Gastroesophageal sphincter (tissue), 4 donors: ENCODE measurements around the gene CLIP4. TPM values are rescaled to one million over a fixed set of nuclear protein-coding genes. Genes with fewer than 3 reads are reported as not detected.
"Not testable (repeated sequence)": the region's sequence is repeated elsewhere in the genome, so short reads cannot be mapped to it uniquely, and the experiment has no call there.

ENCODE experiments used
- ATAC-seq: fragments of 150-250 bp; one replicate; pipeline ENCODE4 v1.9.1; 2016; ENCODE audit warnings: mild to moderate bottlenecking, moderate library complexity
- H3K27ac ChIP-seq, 4 donors: fragments of 200-600 bp; sonication (generic) in 3 of 4; 1 replicate in 3 of 4; 2 replicates in 1 of 4; pipeline ENCODE4 v1.5.1; 2016 to 2019
- H3K27me3 ChIP-seq: fragments of 200-600 bp; sonication (generic); one replicate; pipeline ENCODE4 v1.5.1; 2019
- H3K36me3 ChIP-seq, 2 donors: fragments of 200-600 bp; sonication (generic); one replicate each; pipeline ENCODE4 v1.5.1; 2019; ENCODE audit warnings: control low read depth in 1 of 2
- H3K4me1 ChIP-seq, 3 donors: fragments of 200-600 bp; sonication (generic); 1 replicate in 2 of 3; 2 replicates in 1 of 3; pipeline ENCODE4 v1.5.1; 2016 to 2019; ENCODE audit warnings: control low read depth in 2 of 3
- H3K4me3 ChIP-seq, 2 donors: fragments of 200-600 bp; sonication (generic); one replicate each; pipeline ENCODE4 v1.5.1; 2019; ENCODE audit warnings: mild to moderate bottlenecking in 1 of 2, moderate library complexity in 1 of 2
- H3K9me3 ChIP-seq, 3 donors: fragments of 200-600 bp; sonication (generic); one replicate each; pipeline ENCODE4 v1.5.1; 2017 to 2019; ENCODE audit warnings: control low read depth in 2 of 3
- EP300 ChIP-seq: sonication (generic); formaldehyde crosslinking; IDR thresholded peaks from one replicate; pipeline ENCODE4 v1.6.1; 2017; ENCODE audit warnings: antibody characterized with exemption, mild to moderate bottlenecking
- POLR2A ChIP-seq, 2 donors: fragments of 450-650 bp; IDR thresholded peaks; one replicate each; pipeline ENCODE4 v1.6.1; 2017; ENCODE audit warnings: antibody characterized with exemption in 2 of 2, mild to moderate bottlenecking in 2 of 2, moderate library complexity in 1 of 2
- POLR2AphosphoS5 ChIP-seq: sonication (generic); formaldehyde crosslinking; IDR thresholded peaks from one replicate; pipeline ENCODE4 v1.6.1; 2017; ENCODE audit warnings: antibody characterized with exemption
- whole genome bisulfite sequencing, 2 donors: methylation state at CpG; one replicate each; pipeline ENCODE4 v1.1.5; 2018; ENCODE audit warnings: low coverage in 1 of 2; 5-methylcytosine and 5-hydroxymethylcytosine counted together
- total RNA-seq, 4 donors: library from RNA; depleted of rRNA; stranded (reverse); fragments of >200 nt; gene quantifications; one replicate each; pipeline ENCODE4 v1.1.0, GENCODE V29; 2016
- TF ChIP-seq, protein P1 (sequence below), 4 experiments: fragments of 200-600 bp in 2 of 4; fragments of 450-650 bp in 2 of 4; sonication (generic) in 1 of 4; IDR thresholded peaks; one replicate each; pipeline ENCODE4 v1.5.1; 2017 to 2019; ENCODE audit warnings: antibody characterized with exemption in 4 of 4, mild to moderate bottlenecking in 2 of 4, moderate library complexity in 2 of 4

CLIP4 gene
- total RNA-seq, 4 donors from 2014 or later, result 64.7 to 96.0 (median 77.3) TPM

- no peak overlapping the region for H3K4me3 ChIP-seq
- ATAC-seq, result no peak
- TF ChIP-seq EP300 (no peak), POLR2AphosphoS5 (no peak), POLR2A (IDR thresholded peaks at IDR 0.05) (no peak)
- TF ChIP-seq, protein P1, sequence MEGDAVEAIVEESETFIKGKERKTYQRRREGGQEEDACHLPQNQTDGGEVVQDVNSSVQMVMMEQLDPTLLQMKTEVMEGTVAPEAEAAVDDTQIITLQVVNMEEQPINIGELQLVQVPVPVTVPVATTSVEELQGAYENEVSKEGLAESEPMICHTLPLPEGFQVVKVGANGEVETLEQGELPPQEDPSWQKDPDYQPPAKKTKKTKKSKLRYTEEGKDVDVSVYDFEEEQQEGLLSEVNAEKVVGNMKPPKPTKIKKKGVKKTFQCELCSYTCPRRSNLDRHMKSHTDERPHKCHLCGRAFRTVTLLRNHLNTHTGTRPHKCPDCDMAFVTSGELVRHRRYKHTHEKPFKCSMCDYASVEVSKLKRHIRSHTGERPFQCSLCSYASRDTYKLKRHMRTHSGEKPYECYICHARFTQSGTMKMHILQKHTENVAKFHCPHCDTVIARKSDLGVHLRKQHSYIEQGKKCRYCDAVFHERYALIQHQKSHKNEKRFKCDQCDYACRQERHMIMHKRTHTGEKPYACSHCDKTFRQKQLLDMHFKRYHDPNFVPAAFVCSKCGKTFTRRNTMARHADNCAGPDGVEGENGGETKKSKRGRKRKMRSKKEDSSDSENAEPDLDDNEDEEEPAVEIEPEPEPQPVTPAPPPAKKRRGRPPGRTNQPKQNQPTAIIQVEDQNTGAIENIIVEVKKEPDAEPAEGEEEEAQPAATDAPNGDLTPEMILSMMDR (IDR thresholded peaks at IDR 0.05), result no peak
- H3K27me3 ChIP-seq, result no peaks in the 10 kb centered on the region
- no peaks in the 10 kb centered on the region for H3K9me3 ChIP-seq
- WGBS, 2 donors, result 67 to 75% methylated on average over 1 of the region's 1 CpG
- H3K4me1 ChIP-seq, result no peaks in the 10 kb centered on the region
- H3K36me3 ChIP-seq, result no peaks in the 10 kb centered on the region
- no peak overlapping the region for H3K27ac ChIP-seq
These were observed 14.7 kb upstream of the CLIP4 start for GRCh38 chr2:29100564-29100963.

DNA sequence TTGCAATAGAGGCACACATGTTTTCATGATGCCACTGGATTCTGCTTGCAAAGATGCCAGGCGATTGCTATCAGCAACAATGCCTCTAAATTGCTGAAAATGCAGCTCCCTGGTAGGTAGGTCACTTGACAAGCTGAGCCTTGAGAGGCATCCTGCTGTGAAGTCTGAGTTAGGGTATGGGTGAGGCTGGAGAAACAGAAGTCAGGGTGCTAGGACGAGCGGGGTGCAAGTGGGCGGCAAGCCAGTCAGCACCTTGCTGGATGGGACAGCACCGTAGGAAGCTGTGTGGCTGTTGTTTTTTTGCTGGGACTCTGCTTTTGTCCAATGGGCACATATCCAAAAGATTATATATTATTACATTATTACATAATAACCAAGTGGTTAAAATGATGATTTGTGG, 10.5 kb upstream of the CLIP4 start:
- Histone ChIP-seq H3K27me3 (no peaks in the 10 kb centered on the region), H3K27ac (no peak overlapping the region), H3K4me1 (no peaks in the 10 kb centered on the region), H3K36me3 (no peaks in the 10 kb centered on the region), H3K4me3 (no peak overlapping the region), H3K9me3 (no peaks in the 10 kb centered on the region)
- 84% methylated on average over 3 to 4 of the region's 5 CpGs for WGBS, 2 donors
- TF ChIP-seq POLR2A (IDR thresholded peaks at IDR 0.05), result no peak
- TF ChIP-seq, protein P1 (IDR thresholded peaks at IDR 0.05), result no peak
- no peak for TF ChIP-seq EP300
- TF ChIP-seq POLR2AphosphoS5, result no peak
- ATAC-seq, result no peak

DNA sequence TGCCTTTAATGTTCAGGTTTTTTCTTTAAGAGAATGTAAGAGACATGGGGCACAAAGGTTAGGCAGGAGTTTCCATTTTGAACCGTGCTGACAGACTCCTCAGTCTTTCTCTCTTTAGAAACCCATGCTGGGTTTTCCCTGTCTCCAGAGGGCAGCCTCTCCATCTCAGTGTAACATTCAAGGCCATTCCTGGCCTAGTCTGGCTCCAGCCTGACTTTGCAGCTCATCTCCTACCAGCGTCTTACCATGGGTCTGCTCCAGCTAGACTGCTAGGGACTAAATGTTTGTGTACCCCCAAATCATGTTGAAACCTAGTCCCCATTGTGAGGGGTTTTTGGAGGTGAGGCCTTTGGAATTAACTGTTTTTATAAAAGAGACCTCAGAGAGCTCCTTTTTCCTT, 9.8 kb upstream of the CLIP4 start:
- Histone ChIP-seq H3K27ac (no peak overlapping the region), H3K27me3 (no peaks in the 10 kb centered on the region), H3K36me3 (no peaks in the 10 kb centered on the region), H3K4me1 (no peaks in the 10 kb centered on the region), H3K9me3 (no peaks in the 10 kb centered on the region), H3K4me3 (no peak overlapping the region)
- TF ChIP-seq POLR2A (IDR thresholded peaks at IDR 0.05) (no peak), EP300 (no peak), POLR2AphosphoS5 (no peak)
- TF ChIP-seq, protein P1 (IDR thresholded peaks at IDR 0.05), result no peak
- WGBS, 2 donors, result 50 to 66% methylated on average over 2 of the region's 2 CpGs
- ATAC-seq, result no peak

DNA sequence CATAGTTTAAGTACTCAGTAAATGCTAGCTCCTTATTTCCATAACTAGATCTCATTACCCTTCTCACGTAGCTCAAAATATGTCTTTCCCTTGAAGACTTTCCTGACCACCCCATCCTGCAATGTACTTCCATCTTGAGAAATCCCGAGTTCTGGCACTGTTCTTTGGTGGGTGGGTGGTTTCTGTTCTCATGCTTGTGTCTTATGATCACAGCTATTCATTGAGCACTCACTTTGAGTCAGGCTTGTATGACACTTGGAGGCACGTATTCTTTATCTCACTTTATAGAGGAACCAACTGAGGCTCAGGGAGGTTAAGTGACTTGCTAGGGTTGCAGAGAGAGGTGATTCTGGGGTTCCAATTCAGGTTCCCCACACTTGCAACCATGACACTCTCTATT, 9.0 kb upstream of the CLIP4 start:
- Histone ChIP-seq H3K27me3 (no peaks in the 10 kb centered on the region), H3K9me3 (no peaks in the 10 kb centered on the region), H3K4me1 (no peaks in the 10 kb centered on the region), H3K4me3 (no peak overlapping the region), H3K27ac (no peak overlapping the region), H3K36me3 (no peaks in the 10 kb centered on the region)
- TF ChIP-seq, protein P1 (IDR thresholded peaks at IDR 0.05), result no peak
- TF ChIP-seq EP300 (no peak), POLR2A (IDR thresholded peaks at IDR 0.05) (no peak), POLR2AphosphoS5 (no peak)
- WGBS, 2 donors, result 85 to 96% methylated on average over 3 of the region's 3 CpGs
- no peak for ATAC-seq

DNA sequence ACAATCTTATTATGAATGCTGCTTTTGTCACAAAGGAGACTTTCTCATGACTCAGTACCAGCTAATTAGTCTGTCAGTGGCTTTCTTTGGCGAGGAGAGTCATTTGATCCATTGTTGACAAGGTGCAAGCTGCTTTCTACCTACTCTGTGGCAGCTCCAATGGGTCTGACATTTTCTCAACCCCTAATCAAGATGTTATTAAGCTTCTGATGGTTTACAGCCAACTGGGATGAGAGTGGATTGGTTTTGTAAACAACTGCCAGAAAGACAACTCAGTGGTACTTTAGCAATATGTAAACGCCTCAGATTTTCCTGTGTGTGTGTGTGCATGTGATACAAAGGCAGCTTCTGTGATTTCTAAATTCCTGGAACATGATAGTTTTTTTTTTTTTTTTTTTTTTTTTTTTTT, 8.2 kb upstream of the CLIP4 start:
- Histone ChIP-seq H3K27me3 (no peaks in the 10 kb centered on the region), H3K9me3 (no peaks in the 10 kb centered on the region), H3K4me3 (no peak overlapping the region), H3K4me1 (no peaks in the 10 kb centered on the region), H3K27ac (no peak overlapping the region), H3K36me3 (no peaks in the 10 kb centered on the region)
- TF ChIP-seq, protein P1 (IDR thresholded peaks at IDR 0.05), result no peak
- TF ChIP-seq POLR2AphosphoS5 (peak; percentile 28), EP300 (no peak)
- no peak for ATAC-seq
- WGBS, 2 donors, result 35 to 37% methylated on average over 2 of the region's 2 CpGs

DNA sequence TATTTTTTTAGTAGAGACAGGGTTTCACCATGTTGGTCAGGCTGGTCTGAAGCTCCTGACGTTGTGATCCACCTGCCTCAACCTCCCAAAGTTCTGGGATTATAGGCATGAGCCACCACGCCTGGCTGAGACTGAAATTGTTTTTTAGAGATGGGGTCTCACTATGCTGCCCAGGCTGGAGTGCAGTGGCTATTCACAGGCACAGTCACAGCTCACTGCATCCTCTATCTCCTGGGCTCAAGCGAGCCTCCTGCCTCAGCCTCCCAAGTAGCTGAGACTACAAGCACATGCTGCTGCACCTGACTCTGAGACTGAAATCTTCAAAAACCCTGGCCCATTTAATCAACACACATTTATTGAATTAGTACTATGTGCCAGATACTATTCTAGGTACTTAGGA, 7.7 kb upstream of the CLIP4 start:
- H3K36me3 ChIP-seq, H3K4me3 ChIP-seq, H3K9me3 ChIP-seq, H3K27ac ChIP-seq, H3K27me3 ChIP-seq, ATAC-seq, H3K4me1 ChIP-seq: not testable (repeated sequence)
- WGBS, 2 donors, result 83 to 86% methylated on average over 1 of the region's 3 CpGs
